ENCODE results near the gene TDO2. TPM values are rescaled to one million over a fixed set of nuclear protein-coding genes. Genes with fewer than 3 reads are reported as not detected.
A peak's percentile ranks its signal among the peaks of the same experiment; 100 is the strongest.

TDO2 gene
- polyA plus RNA-seq, 1 donor from 2014 or later: 0.73 TPM

GRCh38 chr4:155954118-155954685 is 50.7 kb downstream of the TDO2 start:
- H4K20me1 ChIP-seq (ENCODE audit: insufficient read depth): no peaks in the 10 kb centered on the region
- H3K9me2 ChIP-seq (ENCODE audit: insufficient read depth, low read length): no peaks in the 10 kb centered on the region
- peaks cover 20% of the 10 kb centered on the region for H3F3A ChIP-seq (ENCODE audit: insufficient read depth, low read length, poor library complexity, severe bottlenecking)
- no peak overlapping the region for H2AFZ ChIP-seq (ENCODE audit: low read depth, low read length)
- no peak overlapping the region for H3K27ac ChIP-seq (ENCODE audit: low read length)
- H3K36me3 ChIP-seq (ENCODE audit: insufficient read depth, low read length): no peaks in the 10 kb centered on the region
- H3K4me3 ChIP-seq (ENCODE audit: low read length): no peak overlapping the region
- H3K79me2 ChIP-seq (replicated peaks; ENCODE audit: insufficient read depth, low read length): no peaks in the 10 kb centered on the region
- TF ChIP-seq EP300 (conservative IDR thresholded peaks at IDR 0.05; ENCODE audit: poor library complexity, severe bottlenecking) (no peak), TAF1 (IDR thresholded peaks at IDR 0.05; ENCODE audit: low read depth) (no peak), RAD21 (conservative IDR thresholded peaks at IDR 0.05) (no peak), SMC3 (conservative IDR thresholded peaks at IDR 0.05; ENCODE audit: poor library complexity) (no peak), REST (IDR thresholded peaks at IDR 0.05; ENCODE audit: borderline replicate concordance) (no peak), POLR2AphosphoS5 (IDR thresholded peaks at IDR 0.05) (no peak), EZH2 (IDR thresholded peaks at IDR 0.05; ENCODE audit: borderline replicate concordance, insufficient read depth, low read length, poor library complexity, severe bottlenecking) (no peak), MXI1 (conservative IDR thresholded peaks at IDR 0.05; ENCODE audit: poor library complexity, severe bottlenecking) (no peak)
- TF ChIP-seq, protein P1, sequence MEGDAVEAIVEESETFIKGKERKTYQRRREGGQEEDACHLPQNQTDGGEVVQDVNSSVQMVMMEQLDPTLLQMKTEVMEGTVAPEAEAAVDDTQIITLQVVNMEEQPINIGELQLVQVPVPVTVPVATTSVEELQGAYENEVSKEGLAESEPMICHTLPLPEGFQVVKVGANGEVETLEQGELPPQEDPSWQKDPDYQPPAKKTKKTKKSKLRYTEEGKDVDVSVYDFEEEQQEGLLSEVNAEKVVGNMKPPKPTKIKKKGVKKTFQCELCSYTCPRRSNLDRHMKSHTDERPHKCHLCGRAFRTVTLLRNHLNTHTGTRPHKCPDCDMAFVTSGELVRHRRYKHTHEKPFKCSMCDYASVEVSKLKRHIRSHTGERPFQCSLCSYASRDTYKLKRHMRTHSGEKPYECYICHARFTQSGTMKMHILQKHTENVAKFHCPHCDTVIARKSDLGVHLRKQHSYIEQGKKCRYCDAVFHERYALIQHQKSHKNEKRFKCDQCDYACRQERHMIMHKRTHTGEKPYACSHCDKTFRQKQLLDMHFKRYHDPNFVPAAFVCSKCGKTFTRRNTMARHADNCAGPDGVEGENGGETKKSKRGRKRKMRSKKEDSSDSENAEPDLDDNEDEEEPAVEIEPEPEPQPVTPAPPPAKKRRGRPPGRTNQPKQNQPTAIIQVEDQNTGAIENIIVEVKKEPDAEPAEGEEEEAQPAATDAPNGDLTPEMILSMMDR (IDR thresholded peaks at IDR 0.05; ENCODE audit: poor library complexity, severe bottlenecking): no peak
- no peak overlapping the region for H3K4me2 ChIP-seq (ENCODE audit: low read length)
- H3K27me3 ChIP-seq (ENCODE audit: insufficient read depth, low read depth, low read length): no peaks in the 10 kb centered on the region
- no peak overlapping the region for H3K9ac ChIP-seq (ENCODE audit: low read length)
- H3K9me3 ChIP-seq (ENCODE audit: low read length): no peaks in the 10 kb centered on the region

DNA sequence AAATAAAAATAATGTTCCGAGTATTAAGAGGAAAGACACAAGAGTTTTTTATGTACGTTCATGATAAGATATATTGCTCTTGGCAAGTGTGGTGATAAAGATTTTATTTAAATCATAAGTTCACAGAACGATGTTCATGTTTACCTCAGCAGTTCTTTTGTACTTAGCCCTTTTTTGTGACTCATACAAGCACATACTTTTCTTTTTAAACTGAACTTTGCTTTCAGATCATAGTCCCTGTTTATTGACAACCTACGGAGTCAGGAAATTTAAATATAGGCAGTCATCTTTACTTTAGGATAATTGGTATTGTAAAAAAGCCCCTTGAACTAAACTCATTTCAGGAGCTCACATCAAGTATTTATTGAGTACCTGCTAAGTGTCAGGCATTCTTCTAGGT is 51.4 kb downstream of the TDO2 start:
- TF ChIP-seq REST (IDR thresholded peaks at IDR 0.05; ENCODE audit: borderline replicate concordance) (no peak), EZH2 (IDR thresholded peaks at IDR 0.05; ENCODE audit: borderline replicate concordance, insufficient read depth, low read length, poor library complexity, severe bottlenecking) (no peak), TAF1 (IDR thresholded peaks at IDR 0.05; ENCODE audit: low read depth) (no peak), MXI1 (conservative IDR thresholded peaks at IDR 0.05; ENCODE audit: poor library complexity, severe bottlenecking) (no peak), SMC3 (conservative IDR thresholded peaks at IDR 0.05; ENCODE audit: poor library complexity) (no peak), EP300 (conservative IDR thresholded peaks at IDR 0.05; ENCODE audit: poor library complexity, severe bottlenecking) (no peak), RAD21 (conservative IDR thresholded peaks at IDR 0.05) (no peak)
- TF ChIP-seq, protein P1 (IDR thresholded peaks at IDR 0.05; ENCODE audit: poor library complexity, severe bottlenecking): no peak

More for the DNA sequence above, 51.4 kb downstream of the TDO2 start:
- no peak overlapping the region for H2AFZ ChIP-seq (ENCODE audit: low read depth, low read length)
- no peaks in the 10 kb centered on the region for H3K79me2 ChIP-seq (replicated peaks; ENCODE audit: insufficient read depth, low read length)
- H3K9me2 ChIP-seq (ENCODE audit: insufficient read depth, low read length): no peaks in the 10 kb centered on the region
- no peaks in the 10 kb centered on the region for H4K20me1 ChIP-seq (ENCODE audit: insufficient read depth)
- H3K4me3 ChIP-seq (ENCODE audit: low read length): no peak overlapping the region
- H3K27ac ChIP-seq (ENCODE audit: low read length): peak overlapping the region; percentile 84
- H3F3A ChIP-seq (ENCODE audit: insufficient read depth, low read length, poor library complexity, severe bottlenecking): peaks cover 20% of the 10 kb centered on the region
- H3K36me3 ChIP-seq (ENCODE audit: insufficient read depth, low read length): no peaks in the 10 kb centered on the region
- no peak overlapping the region for H3K4me2 ChIP-seq (ENCODE audit: low read length)
- H3K27me3 ChIP-seq (ENCODE audit: insufficient read depth, low read depth, low read length): no peaks in the 10 kb centered on the region
- no peaks in the 10 kb centered on the region for H3K9me3 ChIP-seq (ENCODE audit: low read length)
- H3K9ac ChIP-seq (ENCODE audit: low read length): no peak overlapping the region

Measured in neural cell (in vitro differentiated cells).